Inflammatory macrophage treated with lipopolysaccharide for 4 hours (primary cell): Measurements from ENCODE around the gene NAIF1.

Experiments used
- DNase-seq: peaks from one replicate; pipeline ENCODE4 v3.0.0-alpha.2; 2020

The NAIF1 gene

DNA sequence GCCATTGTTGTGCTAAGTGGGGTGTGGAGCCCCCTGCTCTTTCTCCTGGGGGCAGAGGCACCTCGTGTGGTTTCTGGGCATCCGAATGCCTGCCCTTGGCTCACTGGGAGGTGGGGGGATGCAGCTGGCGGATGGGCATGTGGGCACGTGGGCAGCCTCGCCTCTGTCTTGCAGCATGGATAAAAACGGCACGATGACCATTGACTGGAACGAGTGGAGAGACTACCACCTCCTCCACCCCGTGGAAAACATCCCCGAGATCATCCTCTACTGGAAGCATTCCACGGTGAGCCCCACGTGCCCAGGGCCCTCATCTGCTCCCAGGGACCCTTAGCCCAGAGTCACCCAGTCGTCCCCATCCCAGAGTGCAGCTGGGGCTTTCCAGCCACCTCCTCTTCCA lies 35.1 kb upstream of the NAIF1 start:
- no peak for DNase-seq

DNA sequence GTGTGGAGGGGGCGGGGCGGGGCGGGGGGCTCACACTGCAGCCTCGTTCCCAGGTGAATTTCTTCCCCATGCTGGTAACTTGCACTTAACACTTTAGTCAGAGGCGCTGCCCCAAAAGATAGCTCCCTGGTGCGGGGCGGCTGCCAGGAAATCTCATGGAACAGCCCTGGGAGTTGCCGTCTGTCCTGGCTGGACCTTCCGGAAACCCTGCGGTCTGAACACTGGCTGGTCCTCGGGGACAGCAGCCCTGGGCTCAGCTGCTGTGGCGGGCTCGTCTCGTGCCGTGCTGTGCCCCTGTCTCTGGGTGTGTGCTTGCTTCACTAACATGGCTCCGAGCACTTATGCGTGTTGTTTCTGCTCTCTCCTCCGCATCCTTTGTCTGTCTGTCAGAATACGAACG lies 34.6 kb upstream of the NAIF1 start:
- DNase-seq, result no peak

DNA sequence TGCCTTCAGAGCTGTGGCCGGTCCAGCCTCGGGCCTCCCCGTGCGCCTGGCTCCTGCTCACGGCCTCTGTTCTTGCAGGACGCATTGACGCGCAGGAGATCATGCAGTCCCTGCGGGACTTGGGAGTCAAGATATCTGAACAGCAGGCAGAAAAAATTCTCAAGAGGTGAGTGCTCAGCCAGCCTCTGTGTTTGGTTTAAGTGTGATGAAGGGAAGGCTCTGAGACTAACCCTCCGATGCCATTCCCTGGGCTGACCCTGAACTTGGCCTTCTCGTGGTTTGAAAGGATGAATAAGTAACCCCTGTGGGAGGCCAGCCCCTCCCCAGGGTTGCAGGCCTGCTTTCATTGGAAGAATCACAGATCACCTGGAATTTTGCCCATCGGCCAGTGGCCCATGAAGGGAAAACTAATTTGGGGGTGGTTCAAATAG lies 34.1 kb upstream of the NAIF1 start:
- no peak for DNase-seq

DNA sequence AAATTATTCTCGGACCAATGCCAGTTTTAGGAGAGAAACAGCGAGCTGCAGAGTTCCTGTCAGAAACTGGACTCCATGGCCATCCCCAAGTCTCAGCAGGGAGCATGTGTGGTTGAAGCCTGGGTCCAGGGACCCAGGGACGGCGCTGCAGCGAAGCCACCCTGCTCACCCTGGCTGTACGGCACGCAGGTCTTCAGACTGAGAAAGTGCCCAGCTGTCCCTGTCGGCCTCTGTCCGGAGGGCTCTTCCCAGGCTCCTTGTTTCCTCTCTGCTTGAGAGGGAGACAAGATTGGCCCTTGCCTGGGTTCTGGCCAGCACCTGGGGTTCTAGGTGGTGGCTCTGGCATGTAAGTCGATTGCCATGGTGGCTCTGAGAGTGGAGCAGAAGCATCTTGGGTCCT lies 33.5 kb upstream of the NAIF1 start:
- DNase-seq, result no peak

DNA sequence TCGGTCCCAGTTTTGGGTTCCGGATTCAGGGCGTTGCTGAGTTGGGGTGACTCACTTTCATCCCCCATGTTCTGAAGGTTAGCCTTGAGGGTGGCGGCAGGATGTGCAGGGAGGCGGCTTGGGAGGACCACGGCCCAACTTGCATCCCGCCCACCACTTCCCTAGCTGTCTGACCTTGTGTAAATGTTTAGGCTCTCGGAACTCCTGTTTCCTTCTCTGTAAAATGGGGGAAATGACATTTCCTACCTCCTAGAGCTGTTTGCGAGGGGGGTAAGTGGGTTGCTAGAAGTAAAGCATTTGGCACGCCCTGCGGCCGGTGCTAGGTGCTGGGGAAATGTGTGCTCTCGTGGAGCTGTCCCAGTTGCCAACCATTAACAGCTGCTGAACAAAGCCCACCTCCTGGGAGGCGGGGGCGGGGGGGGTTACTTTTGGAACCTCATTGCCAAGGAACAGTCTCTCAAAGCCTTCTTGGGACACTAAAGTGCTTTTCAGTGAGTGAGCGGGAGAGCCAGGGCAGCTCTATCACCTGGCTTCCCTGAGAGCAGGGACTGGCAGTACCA lies 32.9 kb upstream of the NAIF1 start:
- DNase-seq, result peak; percentile 44

DNA sequence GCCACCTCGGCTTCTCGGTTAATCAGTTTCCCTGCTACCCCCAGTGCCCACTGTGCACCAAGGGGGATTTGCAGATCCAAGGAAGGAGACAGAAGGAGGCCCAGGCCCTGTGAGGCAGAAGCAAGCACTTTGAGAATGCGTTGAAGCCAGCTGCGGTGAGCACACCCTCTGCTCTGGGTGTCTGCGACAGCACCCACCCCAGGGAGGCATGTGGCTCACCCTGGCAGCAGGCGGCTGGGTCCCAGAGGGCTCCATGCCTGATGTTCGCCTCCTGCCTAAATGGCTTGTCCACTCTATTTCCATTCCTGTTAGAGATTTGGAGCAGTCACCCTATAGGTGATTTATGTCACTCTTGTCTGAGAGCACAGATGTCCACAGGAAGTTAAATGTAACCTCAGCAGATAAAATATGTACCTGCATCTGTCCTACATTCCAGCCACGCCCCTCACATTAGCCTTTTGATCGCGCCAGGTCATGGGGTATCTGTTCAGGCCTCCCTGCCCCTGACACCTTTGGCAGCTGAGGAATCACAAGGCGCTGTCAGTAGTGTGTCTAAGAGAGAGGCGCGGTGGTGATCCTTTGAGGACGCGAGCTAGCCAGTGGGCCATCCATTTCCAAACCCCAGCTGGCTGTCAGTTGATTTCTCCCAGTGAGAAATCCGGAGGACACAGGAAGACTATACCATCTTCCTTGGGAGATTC lies 32.3 kb upstream of the NAIF1 start:
- DNase-seq, result no peak

DNA sequence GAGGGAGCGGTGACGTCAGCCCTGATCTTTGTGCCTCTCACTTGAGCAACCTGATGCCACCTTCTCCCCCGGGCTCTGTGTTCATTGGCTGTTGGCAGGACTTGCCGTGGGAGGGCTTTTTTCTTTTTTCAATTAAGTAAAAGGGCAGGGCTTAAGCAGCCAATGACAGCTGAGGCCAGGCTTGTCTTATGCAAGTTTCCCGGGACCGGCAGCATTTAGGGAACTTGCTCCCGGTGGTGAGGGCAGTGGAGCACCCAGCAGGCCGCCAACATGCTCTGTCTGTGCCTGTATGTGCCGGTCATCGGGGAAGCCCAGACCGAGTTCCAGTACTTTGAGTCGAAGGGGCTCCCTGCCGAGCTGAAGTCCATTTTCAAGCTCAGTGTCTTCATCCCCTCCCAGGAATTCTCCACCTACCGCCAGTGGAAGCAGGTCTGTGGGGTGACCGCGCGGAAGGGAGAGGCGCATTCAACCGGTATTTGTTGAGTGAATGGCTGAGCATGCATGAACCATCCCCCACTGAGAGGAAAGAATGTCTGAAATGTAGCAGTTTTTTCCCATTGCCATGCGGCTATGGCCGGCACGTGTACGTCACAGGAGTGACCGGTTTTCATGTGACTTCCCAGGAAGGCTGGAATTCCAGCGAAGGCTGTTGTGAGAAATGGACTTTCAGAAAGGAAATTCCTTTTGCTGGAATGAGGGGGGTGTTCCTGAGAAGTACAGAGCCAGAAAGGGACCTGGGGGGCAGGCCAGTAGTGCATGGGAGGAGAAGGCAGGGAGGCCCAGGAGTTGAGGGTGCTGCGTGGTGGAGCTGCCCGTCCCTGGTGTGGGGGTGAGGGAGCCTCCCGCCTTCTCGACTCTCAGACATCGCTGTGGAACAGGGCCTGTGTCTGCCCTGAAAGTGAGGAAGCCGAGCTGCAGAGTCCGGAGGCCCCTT lies 31.4 kb upstream of the NAIF1 start:
- peak; percentile 99 for DNase-seq

DNA sequence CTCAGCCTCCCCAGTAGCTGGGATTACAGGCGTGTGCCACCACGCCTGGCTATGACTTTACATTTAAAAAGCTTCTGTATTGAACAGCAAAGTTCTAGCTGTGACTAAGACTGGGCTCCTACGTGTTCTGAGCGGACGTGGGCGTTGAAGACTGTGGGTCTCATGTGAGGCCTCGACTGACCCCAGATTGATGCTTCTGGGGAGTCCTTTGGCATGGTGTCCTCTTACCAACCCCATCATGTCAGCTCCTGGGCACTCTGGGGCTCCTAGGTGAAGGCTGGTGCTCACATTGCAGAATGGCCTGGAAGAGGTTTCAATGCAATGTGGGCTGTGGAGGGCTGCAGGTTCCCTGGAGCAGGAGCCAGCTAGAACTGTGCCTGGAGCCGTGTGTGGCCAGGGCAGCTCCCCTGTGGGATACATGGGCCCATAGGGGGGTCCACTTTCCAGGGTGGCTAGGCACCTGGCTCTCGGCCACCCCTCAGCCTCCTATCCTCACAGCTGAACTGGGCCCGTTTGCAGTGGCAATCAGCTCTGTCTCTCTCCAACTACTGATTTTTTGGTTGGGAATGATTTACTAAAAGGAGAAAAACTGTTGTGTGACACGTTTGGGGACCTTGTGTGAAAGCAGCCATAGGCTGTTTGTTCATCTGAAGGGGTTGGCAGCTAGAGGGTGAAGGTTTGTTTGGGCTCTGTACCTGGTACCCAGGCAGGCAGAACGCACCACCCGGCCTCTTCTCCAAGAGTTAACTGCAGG lies 30.6 kb upstream of the NAIF1 start:
- DNase-seq, result peak; percentile 38

DNA sequence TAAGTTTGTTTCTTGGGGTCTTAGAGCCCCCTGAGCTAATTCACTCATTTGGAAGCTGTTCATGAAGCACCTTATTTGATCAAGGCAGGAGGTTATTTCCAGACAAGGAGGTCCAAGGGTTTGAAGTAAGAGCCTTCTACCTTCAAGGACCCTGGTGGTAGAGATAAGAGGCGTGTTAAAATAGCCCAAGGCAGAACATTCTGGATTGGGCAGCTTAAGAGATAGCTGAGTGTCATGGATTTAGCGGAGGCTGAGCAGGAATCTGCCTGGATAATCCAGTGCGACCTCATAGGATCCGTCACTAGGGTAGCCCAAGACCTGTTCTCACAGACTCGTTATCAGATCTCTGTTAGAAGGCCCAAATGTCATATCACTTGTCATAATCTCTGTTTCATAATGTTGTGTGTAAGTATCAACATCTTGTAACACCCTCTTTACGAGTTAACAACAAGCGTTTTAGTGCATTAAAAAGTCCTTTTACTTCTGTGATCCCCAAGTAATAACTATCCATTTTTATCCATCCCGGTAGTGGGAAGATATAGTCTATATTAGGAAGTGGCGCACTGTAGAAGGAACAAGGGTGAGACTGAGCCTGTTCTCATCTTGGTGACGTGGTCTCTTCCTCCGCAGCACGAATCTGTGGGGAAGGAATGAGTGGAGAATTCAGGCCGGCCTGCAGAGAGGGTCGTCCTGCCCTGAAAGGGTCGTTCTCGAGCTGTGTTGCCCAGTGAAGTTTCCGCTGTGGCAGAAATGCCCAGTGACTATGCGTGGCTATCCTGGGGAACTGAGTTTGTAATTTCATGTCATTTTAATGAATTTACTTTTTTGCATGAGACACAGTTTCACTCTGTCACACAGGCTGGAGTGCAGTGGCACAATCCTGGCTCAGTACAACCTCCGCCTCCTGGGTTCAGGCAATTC lies 29.8 kb upstream of the NAIF1 start:
- peak; percentile 69 for DNase-seq

DNA sequence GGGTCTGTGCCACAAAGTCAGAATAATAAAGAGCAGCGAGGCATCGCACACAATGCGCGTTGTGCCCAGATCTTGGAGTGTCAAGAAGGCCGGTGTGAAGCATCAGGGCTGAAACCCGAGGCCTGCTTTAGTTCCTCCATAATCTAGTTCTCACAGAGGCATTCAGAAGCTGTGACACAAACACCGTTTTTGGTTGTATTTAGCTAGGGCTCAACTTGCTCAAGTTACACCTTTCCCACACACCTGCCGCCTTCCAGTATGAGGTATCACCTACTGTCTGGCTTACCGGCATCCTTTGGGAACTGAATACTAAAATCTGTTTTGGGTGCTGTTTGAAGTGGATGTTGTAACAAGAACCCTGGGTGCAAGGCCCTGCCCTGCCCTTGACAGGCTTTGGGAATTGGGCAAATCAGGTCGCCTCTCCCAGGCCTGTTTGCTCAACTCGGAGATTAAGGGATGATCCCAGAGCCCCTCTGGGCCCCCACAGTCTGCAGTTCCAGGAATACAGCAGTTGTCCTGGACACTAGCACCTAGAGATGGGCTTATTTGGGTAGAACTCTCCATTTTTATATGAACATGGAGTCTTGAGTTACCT lies 27.9 kb upstream of the NAIF1 start:
- no peak for DNase-seq

DNA sequence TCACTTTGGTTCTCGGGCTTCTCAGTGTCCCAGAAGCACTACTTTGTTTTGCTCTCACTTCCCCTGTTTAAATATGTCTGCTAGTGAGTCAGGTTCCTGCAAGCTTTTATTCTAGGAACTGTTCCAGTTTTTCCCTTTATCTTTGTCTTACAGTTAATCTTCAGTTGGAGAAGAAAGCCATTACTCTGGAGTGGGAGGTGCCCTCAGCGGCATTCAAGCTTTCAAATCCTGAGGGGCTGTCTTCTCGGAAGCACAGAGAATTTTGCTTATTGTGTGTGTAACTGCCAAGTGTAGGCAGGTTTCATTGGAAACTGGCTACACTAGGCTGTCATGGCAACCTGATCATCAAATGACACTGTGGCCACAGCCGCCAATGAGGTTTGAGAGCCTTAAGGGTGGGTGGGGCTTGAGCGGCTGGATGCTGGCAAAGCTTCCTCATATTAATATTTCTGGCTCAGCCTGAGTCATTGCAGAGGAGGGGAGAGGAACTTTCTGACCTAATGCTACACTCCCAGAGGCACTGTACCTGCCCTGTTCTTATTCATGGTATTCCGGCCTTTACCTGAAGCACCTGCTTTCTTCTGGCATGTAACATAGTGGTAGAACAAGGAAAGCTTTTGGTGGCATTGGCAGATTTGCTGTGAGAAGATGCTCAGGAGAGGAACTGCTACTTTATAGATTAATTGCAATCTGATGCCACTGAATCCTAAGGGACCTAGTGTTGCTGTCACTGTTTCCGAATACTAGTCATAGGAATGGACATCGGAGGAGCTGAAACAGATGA lies 27.2 kb upstream of the NAIF1 start:
- peak; percentile 97 for DNase-seq

DNA sequence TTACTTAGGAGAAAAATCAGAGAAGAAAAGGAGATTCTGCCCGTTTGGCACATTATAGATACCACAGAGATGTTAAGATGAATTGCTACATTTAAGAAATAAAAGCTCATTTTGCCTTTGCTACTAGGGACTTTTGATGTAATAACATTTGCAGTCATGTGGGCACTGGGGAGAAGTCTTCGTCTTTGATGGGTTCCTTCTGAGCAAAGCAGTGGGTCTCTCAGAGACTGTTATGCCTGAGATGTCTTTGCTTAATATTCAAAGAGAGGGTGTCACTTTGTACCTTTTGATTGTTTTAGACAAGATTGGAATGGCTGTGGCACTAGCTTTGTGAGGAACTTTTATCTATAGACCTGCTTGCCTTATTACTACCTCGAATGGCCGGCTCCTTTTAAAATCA lies 25.9 kb upstream of the NAIF1 start:
- no peak for DNase-seq

DNA sequence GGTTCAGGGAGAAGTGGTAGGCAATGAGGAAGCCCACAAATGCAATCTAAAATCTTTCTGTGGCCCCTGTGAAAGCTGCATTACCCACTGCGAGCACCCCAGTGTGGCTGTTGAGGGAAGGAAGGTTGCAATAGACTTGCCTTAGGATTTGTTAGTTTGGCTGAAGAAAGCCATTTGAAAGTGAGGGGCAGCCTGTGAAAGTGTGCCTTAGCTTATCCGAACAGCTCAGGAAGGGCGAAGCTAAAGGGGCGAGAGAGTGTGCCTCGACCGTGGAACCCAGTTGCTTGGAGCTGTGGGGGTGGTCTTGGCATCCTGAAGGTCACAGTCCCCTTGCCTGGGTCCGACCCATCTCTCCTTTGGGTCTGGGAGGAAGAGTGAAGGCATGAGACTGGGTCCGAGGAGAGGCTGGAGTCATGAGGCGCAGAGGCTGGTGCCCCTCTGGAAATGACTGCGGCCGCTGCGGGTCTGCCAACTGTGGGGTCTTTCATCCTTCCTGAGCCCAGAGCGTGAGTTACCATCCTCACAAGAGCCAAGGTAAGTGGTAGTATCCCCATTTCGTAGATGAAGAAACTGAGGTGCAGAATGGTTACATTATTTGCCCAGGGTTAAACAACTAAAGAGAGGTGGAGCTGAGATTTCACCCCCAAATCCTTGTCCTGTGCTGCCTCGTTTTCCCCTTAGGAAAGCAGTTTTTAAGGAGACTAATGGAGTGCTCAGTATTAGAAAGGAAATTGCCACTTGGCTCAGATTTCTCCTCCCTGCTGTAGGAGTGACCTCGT lies 25.3 kb upstream of the NAIF1 start:
- DNase-seq, result no peak

DNA sequence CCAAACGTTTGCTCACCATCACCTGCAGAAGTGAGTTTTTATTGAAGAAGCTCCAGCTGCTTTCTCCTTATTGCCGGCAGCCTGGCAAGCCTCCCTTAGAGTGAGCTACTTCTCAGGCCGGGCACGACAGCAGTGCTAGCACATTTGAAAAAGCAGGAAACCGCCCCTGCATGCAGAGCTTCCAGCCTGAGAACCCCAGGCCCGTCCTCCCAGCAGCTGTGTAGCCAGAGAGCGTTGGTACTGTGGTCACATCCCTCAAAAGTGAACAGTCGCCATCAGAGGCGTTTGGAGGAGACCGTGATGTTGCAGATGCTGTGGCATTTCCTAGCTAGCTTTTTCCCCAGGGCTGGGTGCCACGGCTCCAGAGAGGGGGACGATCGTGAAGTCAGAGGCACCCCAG lies 24.5 kb upstream of the NAIF1 start:
- no peak for DNase-seq

DNA sequence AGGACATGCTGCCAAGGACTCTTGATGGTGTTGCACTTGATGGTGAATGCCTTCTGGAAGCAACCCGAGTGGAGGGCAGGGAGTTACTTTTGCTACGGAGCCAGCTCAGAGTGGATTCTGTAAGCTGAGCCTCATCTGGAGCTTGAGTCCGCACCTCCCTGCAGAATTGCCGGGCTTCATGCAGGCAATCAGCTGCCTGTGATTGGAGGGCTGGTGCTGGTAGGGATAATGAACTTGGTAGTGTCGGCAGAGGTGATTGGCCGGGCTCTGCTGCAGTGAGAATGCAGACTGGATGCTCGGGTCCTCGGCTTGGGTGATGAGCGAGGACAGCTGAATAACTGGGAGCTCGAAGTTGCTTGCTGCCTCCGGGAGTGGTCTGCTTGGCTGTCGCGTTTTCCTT lies 24.0 kb upstream of the NAIF1 start:
- no peak for DNase-seq

DNA sequence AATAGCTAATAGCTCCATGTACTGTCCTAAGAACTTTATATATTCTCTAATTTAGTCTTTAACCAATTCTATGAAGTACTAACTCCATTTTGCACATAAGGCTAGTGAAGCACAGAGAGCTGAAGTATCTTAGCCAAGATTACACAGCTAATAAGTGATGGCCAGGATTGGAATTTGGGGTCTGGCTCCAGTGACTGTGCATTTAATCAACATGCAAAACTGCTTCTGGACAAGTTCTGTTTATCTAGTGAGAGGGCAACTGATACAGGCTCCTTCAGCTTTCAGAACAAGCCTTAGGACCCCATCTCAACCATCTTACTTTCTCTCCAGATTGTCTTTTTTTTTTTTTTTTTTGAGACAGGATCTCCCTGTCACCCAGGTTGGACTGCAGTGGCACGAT lies 22.2 kb upstream of the NAIF1 start:
- no peak for DNase-seq

DNA sequence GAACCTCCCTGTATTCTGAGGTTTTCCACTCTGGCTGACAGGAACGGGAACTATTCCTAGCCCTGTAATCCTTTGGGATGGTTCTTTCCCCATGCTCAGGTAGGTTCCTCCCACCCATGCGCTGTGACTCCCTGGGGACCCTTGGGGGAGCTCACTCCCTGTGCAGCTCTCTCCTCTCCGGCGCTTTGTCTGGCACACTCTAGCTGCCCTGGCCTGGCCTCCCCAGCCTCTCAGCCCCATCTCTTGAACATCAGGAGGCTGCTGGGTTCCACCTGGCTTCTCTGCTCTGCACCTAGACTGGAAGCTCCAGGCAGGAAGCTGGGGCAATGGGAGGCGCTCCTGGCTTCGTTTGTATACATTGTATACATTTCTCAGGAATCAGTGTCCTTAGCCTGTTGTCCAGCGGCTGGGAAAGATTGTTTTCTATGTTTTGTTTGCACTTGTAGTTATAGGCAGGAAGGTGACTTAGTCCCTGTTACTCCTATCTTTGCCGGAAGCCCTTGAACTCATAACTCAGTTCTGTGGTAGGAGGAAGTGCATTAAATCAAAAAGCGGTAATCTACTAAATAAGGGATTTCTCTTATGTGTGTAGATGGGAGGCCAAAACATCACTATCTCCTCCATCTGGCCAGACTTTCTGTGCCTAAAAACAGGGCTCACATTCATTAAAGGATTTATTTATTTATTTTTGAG lies 21.3 kb upstream of the NAIF1 start:
- no peak for DNase-seq

DNA sequence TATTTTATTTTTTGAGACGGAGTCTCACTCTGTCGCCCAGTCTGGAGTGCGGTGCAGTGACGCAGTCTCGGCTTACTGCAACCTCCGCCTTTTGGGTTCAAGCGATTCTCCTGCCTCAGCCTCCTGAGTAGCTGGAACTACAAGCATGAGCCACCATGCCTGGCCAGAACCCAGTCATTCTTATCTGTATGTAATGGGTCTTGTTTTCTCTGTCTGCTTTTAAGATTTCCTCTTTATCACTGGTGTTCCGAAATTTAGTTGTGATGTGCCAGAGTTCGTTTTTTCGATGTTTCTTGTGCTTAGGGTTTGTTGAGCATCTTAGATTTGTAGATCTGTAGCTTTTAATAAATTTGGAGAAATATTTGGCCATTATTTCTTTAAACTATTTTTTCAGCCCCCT lies 20.1 kb upstream of the NAIF1 start:
- DNase-seq, result no peak

DNA sequence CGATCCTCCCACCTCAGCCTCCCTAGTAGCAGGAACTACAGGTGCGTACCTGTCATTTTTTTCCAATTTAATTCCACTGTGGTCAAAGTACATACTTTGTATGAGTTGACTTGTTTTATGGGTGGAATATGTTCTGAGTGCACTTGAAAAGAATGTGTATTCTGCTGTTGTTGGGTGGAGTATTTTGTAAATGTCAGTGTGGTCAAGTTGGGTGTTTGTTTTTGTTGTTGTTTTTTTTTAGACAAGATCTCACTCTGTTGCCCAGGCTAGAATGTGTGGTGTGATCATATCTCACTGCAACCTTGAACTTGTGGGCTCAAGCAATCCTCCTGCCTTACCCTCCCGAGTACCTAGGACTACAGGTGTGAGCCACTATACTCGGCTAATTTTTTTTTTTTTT lies 18.8 kb upstream of the NAIF1 start:
- DNase-seq, result no peak
